Gastrocnemius medialis (tissue), 4 donors: ENCODE measurements around the gene PDLIM4.

Experiments used
- CTCF ChIP-seq, 5 experiments: fragments of 450-650 bp in 3 of 5; fragments of 200-600 bp in 2 of 5; sonication (generic) in 2 of 5; IDR thresholded peaks in 4 of 5; conservative IDR thresholded peaks in 1 of 5; 1 replicate in 4 of 5; 2 replicates in 1 of 5; pipeline ENCODE4 v1.5.1; 2016 to 2019; ENCODE audit warnings: antibody characterized with exemption in 5 of 5, mild to moderate bottlenecking in 3 of 5, moderate library complexity in 3 of 5
- POLR2A ChIP-seq, 2 donors: fragments of 450-650 bp; IDR thresholded peaks; one replicate each; pipeline ENCODE4 v1.6.1; 2017; ENCODE audit warnings: antibody characterized with exemption in 2 of 2, mild to moderate bottlenecking in 2 of 2, moderate library complexity in 2 of 2

GRCh38 chr5:132262882-132263547 lies 5.5 kb downstream of the PDLIM4 start:
- TF ChIP-seq CTCF (IDR thresholded peaks at IDR 0.05 in 4 of 5, conservative IDR thresholded peaks at IDR 0.05 in 1 of 5) (no peak), POLR2A (IDR thresholded peaks at IDR 0.05) (no peak)
